ENCODE data around the gene WDR72. TPM values are rescaled to one million over a fixed set of nuclear protein-coding genes. Genes with fewer than 3 reads are reported as not detected.

WDR72 gene
- total and polyA plus RNA-seq, 4 donors: 0.16 TPM; not detected in 3

DNA sequence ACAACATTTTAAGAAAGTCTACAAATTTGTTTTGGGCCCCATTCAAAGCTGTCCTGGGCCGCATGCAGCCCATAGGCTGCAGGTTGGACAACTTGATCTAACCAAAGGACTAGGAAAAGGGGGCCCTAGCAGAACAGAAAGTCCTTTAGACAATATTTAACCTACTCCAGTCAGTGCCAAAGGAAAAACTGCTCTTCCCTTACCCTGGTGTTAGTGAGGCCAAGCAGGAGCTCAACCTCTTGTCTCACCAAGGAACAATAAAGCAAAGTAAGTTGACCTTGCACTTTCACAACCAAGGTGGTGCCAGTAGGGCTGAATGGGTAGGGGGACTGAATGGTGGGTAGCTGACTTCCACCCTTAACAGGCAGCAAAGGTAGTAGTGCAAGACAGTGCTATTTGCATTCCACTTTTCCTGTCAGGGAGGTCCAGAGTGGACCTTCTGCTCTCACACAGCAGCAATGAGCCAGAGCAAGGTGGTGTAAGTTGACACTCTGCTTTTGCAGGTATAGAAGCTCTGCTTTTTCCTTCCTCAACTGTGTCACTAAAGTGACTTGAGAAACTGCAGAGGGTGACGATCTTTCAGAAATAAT is 124.9 kb downstream of the WDR72 start:
- Histone ChIP-seq H3K27me3 (ENCODE audit: control insufficient read depth in 1 of 2, insufficient read depth in 2 of 2, low read length in 1 of 2) (no peaks in the 10 kb centered on the region), H3K36me3 (ENCODE audit: control insufficient read depth in 1 of 2, insufficient read depth in 2 of 2, low read length in 1 of 2) (no peaks in the 10 kb centered on the region), H3K4me3 (ENCODE audit: low read length in 2 of 2) (no peak overlapping the region), H3K27ac (ENCODE audit: low read depth in 1 of 2, low read length in 2 of 2) (no peak overlapping the region), H3K4me1 (ENCODE audit: control insufficient read depth in 1 of 2, insufficient read depth in 2 of 2, low read length in 2 of 2) (peaks cover 0 to under 1% of the 10 kb centered on the region in 2 donors), H3K9me3 (ENCODE audit: control insufficient read depth, low read length) (peaks cover 1% of the 10 kb centered on the region)
- DNase-seq: no peak
- WGBS, 2 donors: 79 to 83% methylated on average over 2 of the region's 2 CpGs
- ATAC-seq (ENCODE audit: low FRiP score): no peak
- intact Hi-C loops (cut with DNase I): no loop called here

- no peaks in the 10 kb centered on the region for H3K27me3 ChIP-seq (ENCODE audit: control insufficient read depth in 1 of 2, insufficient read depth in 2 of 2, low read length in 1 of 2)
- intact Hi-C loops (cut with DNase I): no loop called here
- H3K27ac ChIP-seq (ENCODE audit: low read depth in 1 of 2, low read length in 2 of 2): no peak overlapping the region
- no peak for DNase-seq
- peaks cover 0 to 2% of the 10 kb centered on the region in 2 donors for H3K4me1 ChIP-seq (ENCODE audit: control insufficient read depth in 1 of 2, insufficient read depth in 2 of 2, low read length in 2 of 2)
- H3K4me3 ChIP-seq (ENCODE audit: low read length in 2 of 2): no peak overlapping the region
- ATAC-seq (ENCODE audit: low FRiP score): no peak
- peaks cover under 1% of the 10 kb centered on the region for H3K9me3 ChIP-seq (ENCODE audit: control insufficient read depth, low read length)
- H3K36me3 ChIP-seq (ENCODE audit: control insufficient read depth in 1 of 2, insufficient read depth in 2 of 2, low read length in 1 of 2): no peaks in the 10 kb centered on the region
- WGBS, 2 donors: 64 to 86% methylated on average over 3 of the region's 3 CpGs
These were observed 132.2 kb downstream of the WDR72 start for GRCh38 chr15:53627279-53627678.

DNA sequence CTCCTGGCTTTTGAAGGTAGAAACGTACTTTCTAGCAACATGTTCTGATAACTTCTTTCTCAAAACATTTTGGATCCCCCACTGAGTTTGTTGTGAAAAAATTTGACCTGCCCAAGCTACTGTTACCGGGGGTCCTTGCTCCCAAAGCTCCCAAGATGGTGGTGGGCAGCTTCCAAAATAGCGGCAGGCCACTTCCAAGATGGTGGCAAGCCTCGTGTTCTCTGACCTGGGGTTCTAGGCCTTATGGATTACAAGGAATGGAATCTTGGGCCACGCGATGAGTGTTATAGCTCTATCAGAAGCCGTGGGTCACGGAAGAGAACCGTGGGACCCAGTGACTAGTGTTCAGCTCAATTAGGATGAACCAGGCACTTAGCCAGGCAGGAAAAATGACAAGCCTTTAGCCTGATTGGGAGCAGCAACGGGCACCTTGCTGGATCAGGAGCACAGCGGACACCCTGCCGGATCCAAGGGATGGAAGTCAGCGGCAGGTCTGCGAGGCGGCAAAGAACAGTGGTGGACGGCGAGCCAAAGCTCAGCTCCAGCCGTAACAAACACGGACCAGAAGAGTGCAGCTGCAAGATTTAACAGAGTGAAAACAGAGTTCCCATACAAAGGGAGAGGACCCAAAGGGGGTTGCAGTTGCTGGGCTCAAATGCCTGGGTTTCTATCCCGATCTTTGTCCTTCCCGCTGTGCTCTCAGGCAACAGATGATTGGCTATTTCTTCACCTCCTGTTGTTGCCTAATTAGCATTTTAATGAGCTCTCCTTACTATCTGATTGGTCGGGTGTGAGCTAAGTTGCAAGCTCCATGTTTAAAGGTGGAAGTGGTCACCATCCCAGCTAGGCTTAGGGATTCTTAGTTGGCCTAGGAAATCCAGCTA is 133.3 kb downstream of the WDR72 start:
- no peak overlapping the region for H3K4me3 ChIP-seq (ENCODE audit: low read length in 2 of 2)
- DNase-seq (peak in 1 of 2 donors; percentile 34), ATAC-seq (ENCODE audit: low FRiP score) (no peak)
- no peak overlapping the region for H3K27ac ChIP-seq (ENCODE audit: low read depth in 1 of 2, low read length in 2 of 2)
- WGBS, 2 donors: 91 to 92% methylated on average over 22 of the region's 22 CpGs
- no peaks in the 10 kb centered on the region for H3K36me3 ChIP-seq (ENCODE audit: control insufficient read depth in 1 of 2, insufficient read depth in 2 of 2, low read length in 1 of 2)
- H3K27me3 ChIP-seq (ENCODE audit: control insufficient read depth in 1 of 2, insufficient read depth in 2 of 2, low read length in 1 of 2): no peaks in the 10 kb centered on the region
- H3K4me1 ChIP-seq (ENCODE audit: control insufficient read depth in 1 of 2, insufficient read depth in 2 of 2, low read length in 2 of 2): peaks cover 0 to 2% of the 10 kb centered on the region in 2 donors
- H3K9me3 ChIP-seq (ENCODE audit: control insufficient read depth, low read length): no peaks in the 10 kb centered on the region
- intact Hi-C loops (cut with DNase I): no loop called here

- Histone ChIP-seq H3K36me3 (ENCODE audit: control insufficient read depth in 1 of 2, insufficient read depth in 2 of 2, low read length in 1 of 2) (no peaks in the 10 kb centered on the region), H3K9me3 (ENCODE audit: control insufficient read depth, low read length) (no peaks in the 10 kb centered on the region), H3K4me1 (ENCODE audit: control insufficient read depth in 1 of 2, insufficient read depth in 2 of 2, low read length in 2 of 2) (peaks cover 0 to 2% of the 10 kb centered on the region in 2 donors), H3K27ac (ENCODE audit: low read depth in 1 of 2, low read length in 2 of 2) (no peak overlapping the region), H3K4me3 (ENCODE audit: low read length in 2 of 2) (no peak overlapping the region), H3K27me3 (ENCODE audit: control insufficient read depth in 1 of 2, insufficient read depth in 2 of 2, low read length in 1 of 2) (no peaks in the 10 kb centered on the region)
- DNase-seq: no peak
- intact Hi-C loops (cut with DNase I): no loop called here
- no peak for ATAC-seq (ENCODE audit: low FRiP score)
These were observed 134.2 kb downstream of the WDR72 start for GRCh38 chr15:53625260-53625659.

- Histone ChIP-seq H3K27me3 (ENCODE audit: control insufficient read depth in 1 of 2, insufficient read depth in 2 of 2, low read length in 1 of 2) (peaks cover 0 to 1% of the 10 kb centered on the region in 2 donors), H3K9me3 (ENCODE audit: control insufficient read depth, low read length) (no peaks in the 10 kb centered on the region), H3K4me3 (ENCODE audit: low read length in 2 of 2) (no peak overlapping the region), H3K36me3 (ENCODE audit: control insufficient read depth in 1 of 2, insufficient read depth in 2 of 2, low read length in 1 of 2) (no peaks in the 10 kb centered on the region), H3K27ac (ENCODE audit: low read depth in 1 of 2, low read length in 2 of 2) (no peak overlapping the region), H3K4me1 (ENCODE audit: control insufficient read depth in 1 of 2, insufficient read depth in 2 of 2, low read length in 2 of 2) (no peaks in the 10 kb centered on the region)
- intact Hi-C loops (cut with DNase I): no loop called here
- DNase-seq (no peak), ATAC-seq (ENCODE audit: low FRiP score) (no peak)
- 24 to 30% methylated on average over 2 of the region's 2 CpGs for WGBS, 2 donors
These were observed 141.0 kb downstream of the WDR72 start for GRCh38 chr15:53618461-53618860.

- Histone ChIP-seq H3K36me3 (ENCODE audit: control insufficient read depth in 1 of 2, insufficient read depth in 2 of 2, low read length in 1 of 2) (no peaks in the 10 kb centered on the region), H3K4me3 (ENCODE audit: low read length in 2 of 2) (no peak overlapping the region), H3K27ac (ENCODE audit: low read depth in 1 of 2, low read length in 2 of 2) (no peak overlapping the region), H3K4me1 (ENCODE audit: control insufficient read depth in 1 of 2, insufficient read depth in 2 of 2, low read length in 2 of 2) (peaks cover 0 to 1% of the 10 kb centered on the region in 2 donors), H3K27me3 (ENCODE audit: control insufficient read depth in 1 of 2, insufficient read depth in 2 of 2, low read length in 1 of 2) (peaks cover 0 to 1% of the 10 kb centered on the region in 2 donors), H3K9me3 (ENCODE audit: control insufficient read depth, low read length) (no peaks in the 10 kb centered on the region)
- ATAC-seq (ENCODE audit: low FRiP score): no peak
- intact Hi-C loops (cut with DNase I): no loop called here
- no peak for DNase-seq
- 47 to 56% methylated on average over 4 of the region's 4 CpGs for WGBS, 2 donors
These were observed 148.1 kb downstream of the WDR72 start for GRCh38 chr15:53611145-53611920.

- ATAC-seq (ENCODE audit: low FRiP score) (no peak), DNase-seq (no peak)
- Histone ChIP-seq H3K27me3 (ENCODE audit: control insufficient read depth in 1 of 2, insufficient read depth in 2 of 2, low read length in 1 of 2) (no peaks in the 10 kb centered on the region), H3K4me1 (ENCODE audit: control insufficient read depth in 1 of 2, insufficient read depth in 2 of 2, low read length in 2 of 2) (no peaks in the 10 kb centered on the region), H3K27ac (ENCODE audit: low read depth in 1 of 2, low read length in 2 of 2) (no peak overlapping the region), H3K36me3 (ENCODE audit: control insufficient read depth in 1 of 2, insufficient read depth in 2 of 2, low read length in 1 of 2) (no peaks in the 10 kb centered on the region), H3K4me3 (ENCODE audit: low read length in 2 of 2) (no peak overlapping the region), H3K9me3 (ENCODE audit: control insufficient read depth, low read length) (no peaks in the 10 kb centered on the region)
- intact Hi-C loops (cut with DNase I): no loop called here
- WGBS, 2 donors: 82 to 89% methylated on average over 2 of the region's 2 CpGs
These were observed 168.4 kb downstream of the WDR72 start for GRCh38 chr15:53591041-53591440.

- ATAC-seq (ENCODE audit: low FRiP score) (no peak), DNase-seq (no peak)
- no peaks in the 10 kb centered on the region for H3K36me3 ChIP-seq (ENCODE audit: control insufficient read depth in 1 of 2, insufficient read depth in 2 of 2, low read length in 1 of 2)
- H3K27me3 ChIP-seq (ENCODE audit: control insufficient read depth in 1 of 2, insufficient read depth in 2 of 2, low read length in 1 of 2): no peaks in the 10 kb centered on the region
- no peaks in the 10 kb centered on the region for H3K9me3 ChIP-seq (ENCODE audit: control insufficient read depth, low read length)
- no peak overlapping the region for H3K27ac ChIP-seq (ENCODE audit: low read depth in 1 of 2, low read length in 2 of 2)
- WGBS, 2 donors: 77 to 84% methylated on average over 2 of the region's 2 CpGs
- H3K4me3 ChIP-seq (ENCODE audit: low read length in 2 of 2): no peak overlapping the region
- H3K4me1 ChIP-seq (ENCODE audit: control insufficient read depth in 1 of 2, insufficient read depth in 2 of 2, low read length in 2 of 2): no peaks in the 10 kb centered on the region
- intact Hi-C loops (cut with DNase I): no loop called here
These were observed 169.1 kb downstream of the WDR72 start for GRCh38 chr15:53590380-53590779.
